Glomerular endothelial cell (primary cell): ENCODE results near the gene CLIC1. TPM values are rescaled to one million over a fixed set of nuclear protein-coding genes. Genes with fewer than 3 reads are reported as not detected.

Source experiments
- DNase-seq: peaks from one replicate; pipeline ENCODE4 v3.0.0-alpha.2; 2011; ENCODE audit warnings: low read depth, low spot score; ENCODE audit errors: extremely low read depth
- total RNA-seq: library from RNA; depleted of rRNA; stranded (reverse); fragments of >200 nt; gene quantifications from 2 replicates; pipeline ENCODE4 v1.2.3, GENCODE V29; 2015

CLIC1 gene
- total RNA-seq: 541 and 655 TPM in 2 replicates

DNA sequence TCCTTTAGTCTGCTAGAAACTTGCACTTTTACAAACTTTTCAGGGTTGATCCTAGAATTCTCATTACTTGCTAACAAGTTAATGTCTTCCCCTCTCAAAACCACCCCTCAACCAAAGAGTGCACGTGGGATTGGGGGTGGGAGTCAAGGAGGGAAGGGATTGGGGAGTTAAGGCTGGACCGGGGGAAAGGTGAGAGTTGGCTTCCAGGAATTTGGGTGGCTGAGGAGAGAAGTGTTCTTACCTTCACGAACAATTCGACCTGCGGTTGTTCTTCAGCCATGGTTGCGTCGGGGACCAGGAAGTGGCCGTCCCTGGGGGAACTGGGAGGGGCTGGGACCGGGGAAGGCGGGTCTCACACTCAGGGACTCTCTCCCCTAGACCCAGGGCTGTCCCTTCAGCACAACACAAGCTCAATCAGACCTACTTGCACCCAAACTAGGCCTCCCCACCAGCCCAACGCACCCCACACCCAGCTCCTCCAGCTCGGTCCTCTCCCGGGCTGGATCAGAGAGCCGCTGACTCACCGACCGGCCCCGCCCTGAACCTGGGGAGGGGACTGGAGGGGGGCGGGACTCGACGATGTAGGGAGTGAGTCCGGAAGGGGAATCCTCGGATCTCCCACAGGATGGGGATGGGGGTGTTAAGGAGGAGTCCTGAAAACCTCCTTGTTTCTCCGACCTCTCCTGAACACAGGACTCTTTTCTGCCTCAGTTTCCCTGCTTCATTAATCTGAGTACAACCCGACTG lies at the start of gene CLIC1:
Gene CLIC1, minus strand, starts transcription at position 510 of the 747 bp plus-strand sequence. Its CDS starts 230 bp downstream, at position 280.
- no peak for DNase-seq

DNA sequence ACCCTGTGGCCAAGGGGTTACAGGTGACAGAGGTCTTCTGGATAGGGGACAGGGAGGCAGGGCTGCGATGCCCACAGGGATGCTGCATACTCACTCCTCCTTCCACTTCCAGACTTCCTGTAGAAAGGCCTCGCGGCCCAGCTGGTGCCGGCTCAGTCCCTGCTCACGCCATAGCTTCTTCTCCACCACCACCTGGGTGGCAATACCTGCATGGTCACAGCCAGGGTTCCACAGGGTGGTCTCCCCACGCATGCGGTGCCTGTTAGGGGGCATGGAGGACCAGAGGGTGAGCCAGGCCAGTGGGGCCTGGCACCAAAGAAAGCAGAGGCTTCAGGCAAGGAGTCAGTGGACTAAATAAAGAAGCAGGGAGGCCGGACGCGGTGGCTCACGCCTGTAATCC lies 49.1 kb upstream of the CLIC1 start:
- no peak for DNase-seq

DNA sequence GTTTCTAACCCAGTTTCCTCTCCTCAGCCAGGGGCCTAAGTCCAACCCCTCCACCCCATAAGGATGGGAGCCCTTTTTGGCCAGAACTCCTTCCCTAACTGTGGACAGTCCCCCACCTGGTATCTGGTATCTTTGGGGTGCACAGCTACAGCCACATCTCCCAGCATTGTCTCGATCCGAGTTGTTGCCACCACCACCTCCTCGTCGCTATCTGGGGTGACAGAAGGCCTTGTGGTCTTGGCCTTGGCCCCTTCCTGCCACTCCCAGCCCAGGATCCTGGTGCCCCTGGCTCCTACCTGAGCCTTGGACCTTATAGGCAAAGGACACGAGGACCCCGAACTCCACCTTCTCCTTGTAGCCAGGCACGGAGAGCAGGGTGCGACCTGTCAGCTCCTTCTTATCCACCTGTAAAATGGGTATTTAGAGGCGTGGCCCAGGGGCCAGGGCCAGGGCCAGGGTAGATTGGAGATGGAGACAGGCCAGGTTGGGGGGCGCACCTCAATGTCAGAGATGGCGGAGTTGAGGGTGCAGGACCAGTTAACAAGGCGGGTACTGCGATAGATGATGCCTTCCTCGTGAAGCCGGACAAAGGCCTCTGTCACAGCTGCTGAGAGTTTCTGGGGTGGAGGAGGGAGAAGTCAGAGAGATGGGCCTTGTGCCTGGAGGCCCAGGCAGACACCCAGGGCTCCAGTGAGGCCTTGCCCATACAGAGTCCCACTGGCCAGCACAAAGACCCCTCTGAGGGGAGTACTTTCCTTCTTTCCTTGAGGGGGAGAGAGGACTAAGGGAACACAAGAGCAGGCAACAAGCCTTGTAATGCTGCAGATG lies 48.0 kb upstream of the CLIC1 start:
- no peak for DNase-seq

DNA sequence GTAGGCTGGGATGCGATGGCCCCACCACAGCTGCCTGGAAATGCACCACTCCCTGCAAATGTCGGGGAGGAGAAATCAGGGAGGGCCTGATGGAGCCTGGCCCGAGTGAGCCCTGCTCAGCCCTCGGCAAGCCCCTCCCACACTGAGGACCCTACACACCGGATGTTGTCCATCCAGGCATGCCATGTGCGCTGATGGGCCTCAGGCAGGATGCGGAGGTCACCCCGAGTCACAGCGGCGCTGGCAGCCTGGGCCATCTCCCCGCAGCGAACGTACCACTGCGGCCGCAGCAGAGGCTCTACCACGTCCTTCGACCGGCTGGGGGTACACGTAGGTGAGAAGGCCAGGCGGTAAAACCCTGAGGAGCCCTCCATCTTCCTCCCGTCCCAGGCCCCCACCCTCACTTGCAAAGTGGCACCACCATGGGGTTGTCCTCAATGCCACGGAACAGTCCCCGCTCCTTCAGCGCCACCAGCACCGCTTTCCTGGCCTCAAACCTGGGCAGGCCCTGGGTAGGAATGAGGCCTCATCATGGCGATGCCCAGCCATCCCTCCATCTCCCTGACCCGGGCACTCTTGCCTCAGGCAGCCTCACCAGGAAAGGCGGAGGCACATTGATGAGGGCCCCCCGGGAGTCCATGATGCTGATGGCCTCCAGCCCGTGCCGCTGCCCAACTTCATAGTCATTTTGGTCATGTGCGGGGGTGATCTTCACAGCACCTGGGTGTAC lies 46.0 kb upstream of the CLIC1 start:
- DNase-seq: no peak

DNA sequence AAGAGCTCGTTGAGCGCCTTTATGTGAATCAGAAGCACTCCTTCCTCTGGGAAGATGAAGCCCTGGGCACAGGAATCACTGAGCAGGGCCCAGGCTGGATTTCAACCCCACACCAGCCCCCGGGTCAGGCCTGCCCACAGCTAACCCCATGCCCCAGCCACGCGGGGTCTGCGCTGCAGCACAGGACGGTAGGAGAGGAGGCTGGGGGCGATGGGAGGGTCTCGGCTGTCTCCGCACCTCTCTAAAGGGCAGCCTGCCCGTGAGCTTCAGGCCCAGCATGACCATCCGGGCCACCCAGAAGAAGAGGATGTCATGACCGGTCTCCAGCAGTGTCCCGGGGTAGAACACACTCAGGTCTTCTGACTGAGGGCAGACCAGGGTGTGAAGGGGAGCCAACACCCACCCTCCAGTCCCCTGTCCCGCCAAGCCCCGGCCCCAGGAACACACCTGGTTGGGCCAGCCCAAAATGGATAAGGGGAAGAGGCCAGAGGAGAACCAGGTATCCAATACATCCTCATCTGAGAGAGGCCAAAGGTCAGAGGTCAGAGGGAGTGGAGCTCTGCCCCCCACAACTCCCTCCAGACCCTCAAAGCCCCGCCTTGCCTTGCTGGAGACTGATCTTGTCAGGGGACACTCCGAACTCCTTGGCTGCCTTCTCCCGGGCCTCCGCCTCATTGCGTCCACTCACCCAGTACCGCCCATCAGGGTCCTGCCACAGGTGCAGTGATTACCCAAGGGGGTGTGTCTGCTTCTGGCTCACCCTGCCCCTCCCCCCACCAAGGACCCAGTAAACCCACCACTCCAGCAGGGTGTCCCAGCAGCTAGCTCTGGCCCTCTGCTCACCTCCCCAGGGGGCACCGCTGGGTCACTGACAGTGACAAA lies 45.2 kb upstream of the CLIC1 start:
- no peak for DNase-seq

DNA sequence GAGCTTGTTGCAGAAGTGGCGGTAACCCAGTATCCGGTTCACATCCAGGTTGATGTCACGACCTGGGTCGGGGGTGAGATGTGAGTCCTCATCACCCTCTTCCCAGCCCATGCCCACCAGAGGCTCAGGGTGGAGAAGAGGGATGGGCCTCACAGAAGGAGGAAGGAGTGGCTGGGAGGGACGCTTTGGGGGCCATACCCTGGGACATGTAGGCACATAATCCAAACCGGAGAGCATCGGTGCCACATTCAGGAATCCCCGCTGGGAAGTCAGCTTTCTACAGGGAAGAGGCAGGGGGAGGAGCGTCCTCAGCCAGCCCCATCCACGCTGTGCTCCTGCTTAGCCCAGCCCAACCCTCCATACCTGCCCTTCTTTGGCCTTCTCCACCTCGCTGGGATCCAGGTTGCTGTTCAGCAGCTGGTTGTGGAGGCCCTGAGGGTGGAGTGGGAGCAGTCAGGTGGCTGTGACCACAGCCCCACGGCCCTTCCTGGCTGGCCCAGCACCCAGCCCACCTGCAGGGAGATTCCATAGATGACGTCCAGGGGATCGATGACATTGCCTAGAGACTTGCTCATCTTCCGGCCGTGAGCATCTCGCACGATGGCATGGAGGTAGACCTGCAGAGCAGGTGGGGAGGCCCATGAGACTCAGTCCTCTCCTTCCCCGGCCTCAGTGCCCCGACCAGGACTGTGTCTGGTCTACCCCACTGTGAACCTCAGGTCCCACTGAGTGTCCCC lies 44.3 kb upstream of the CLIC1 start:
- no peak for DNase-seq

DNA sequence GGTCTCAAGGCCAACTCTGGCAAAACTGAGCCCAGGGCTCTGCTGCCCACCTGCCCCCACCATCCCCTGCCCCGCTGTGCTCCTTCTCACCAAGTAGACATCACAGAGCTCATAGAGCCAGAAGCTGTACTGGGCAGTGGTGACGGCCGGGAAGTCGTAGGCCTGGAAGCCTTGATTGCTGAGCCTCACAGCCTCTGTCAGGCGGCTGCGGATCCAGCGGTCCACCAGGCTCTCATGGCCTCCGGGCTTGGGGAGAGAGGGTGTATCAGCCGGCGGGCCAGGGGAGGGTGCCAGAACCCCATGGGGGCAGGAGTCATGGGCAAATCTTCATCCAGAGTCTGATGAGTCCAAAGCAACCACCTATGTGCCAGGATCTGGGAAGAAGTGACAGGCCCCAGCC lies 43.6 kb upstream of the CLIC1 start:
- no peak for DNase-seq

DNA sequence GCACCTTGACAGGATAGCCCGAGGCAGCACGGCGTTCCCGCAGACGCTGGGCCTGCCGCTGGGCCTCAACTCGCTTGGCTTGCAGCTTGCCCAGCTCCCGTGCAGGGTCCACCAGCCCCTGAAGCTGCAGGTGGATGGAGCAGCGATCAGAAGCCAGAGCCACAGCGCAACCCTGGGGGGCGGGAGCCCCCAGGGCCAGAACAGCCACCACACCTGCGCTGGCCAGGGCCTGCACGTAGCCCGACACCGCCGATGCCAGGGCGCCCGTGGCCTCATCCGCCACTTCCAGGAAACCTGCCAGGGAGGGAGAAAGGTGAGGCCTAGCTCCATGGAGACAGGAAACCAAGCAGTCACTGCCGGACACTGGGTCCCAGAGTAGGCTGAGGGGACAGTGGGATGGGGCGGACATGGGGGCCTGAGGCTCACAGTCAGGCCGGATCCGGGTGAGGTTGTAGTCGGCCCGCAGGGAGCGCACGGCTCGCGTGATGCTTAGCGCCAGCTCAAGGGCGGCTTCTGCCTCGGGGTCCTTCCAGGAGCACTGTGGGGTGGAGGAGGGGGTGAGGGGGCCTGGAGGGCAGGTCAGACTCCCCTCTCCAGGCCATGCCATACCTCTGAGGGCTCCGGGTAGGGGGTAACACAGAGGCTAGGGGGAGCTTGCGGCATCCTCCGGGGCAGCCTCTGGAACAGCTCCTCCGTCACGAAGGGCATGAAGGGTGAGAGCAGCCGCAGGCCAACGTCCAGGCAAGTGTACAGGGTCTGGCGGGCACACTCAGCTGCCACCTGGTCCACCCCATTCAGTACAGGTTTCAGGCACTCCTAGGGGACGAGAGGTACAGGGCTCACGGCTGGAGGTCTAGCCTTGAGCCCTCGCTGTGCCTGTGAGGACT lies 42.9 kb upstream of the CLIC1 start:
- DNase-seq: no peak

DNA sequence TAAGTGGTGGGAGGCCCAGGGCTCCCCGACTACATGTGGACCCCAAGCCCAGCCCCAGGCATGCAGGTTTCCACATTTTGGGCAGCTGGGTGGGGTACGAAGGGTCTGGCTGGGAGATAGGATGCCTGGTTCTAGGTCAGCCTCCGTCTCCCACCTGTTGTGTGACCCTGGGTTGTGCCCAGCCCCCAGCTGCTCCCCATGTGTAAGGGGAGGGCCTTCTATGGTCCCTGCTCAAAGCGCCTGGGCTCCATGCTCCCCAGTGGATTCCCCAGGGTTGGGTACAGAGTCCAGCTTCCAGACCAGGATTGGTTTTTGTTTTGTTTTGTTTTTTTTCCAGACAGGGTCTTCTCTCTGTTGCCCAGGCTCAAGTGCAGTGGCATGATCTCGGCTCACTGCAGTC lies 41.9 kb upstream of the CLIC1 start:
- no peak for DNase-seq

DNA sequence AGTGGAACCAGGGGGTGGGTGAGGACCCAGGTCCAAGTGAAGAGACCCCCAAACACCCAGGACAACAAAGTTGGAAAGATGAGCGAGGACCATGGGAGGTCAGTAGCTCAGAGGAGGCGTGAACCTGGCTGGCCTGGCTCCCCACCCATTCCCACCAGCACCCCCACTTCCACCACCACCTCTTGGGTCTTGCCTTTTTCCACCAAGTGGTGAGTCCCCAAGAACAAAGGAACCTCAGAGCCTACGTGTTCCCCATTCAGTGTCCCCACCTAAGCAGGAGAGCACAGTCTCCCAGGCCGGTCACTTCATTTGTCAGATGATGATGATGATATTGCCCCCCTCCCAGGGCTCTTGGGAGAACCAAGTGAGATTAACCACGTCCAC lies 41.3 kb upstream of the CLIC1 start:
- no peak for DNase-seq

DNA sequence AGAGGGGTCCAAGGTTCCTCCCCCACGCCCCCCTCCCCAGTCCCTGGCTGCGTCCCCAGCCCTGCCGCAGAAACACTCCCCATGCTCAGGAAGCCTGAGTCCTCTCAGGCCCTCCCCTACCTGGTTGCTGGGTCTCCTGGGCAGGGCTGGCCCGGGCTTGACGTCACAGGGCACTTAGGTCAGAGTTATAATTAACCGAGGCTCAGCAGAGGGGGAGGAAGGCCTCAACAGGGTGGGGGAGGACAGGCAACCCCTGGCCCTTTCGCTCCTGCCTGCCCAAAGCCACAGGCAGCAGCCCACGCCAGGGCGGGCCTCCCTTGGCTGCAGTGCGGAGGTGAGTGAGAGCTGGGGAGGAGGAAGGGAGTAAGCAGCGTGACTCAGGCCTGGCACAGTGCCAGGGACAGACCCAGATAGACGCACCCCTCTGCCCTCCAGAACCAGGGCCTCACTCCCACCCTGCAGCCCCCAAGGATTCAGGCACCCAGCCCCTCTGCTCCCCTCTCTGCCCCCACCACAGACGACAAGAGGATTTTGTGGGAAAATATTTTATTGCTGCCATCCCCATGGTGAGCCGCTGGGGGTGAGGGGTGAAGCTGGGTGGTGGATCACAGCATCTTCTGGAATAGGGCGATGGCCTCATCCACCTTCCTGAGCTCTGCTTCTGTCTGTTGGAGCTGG lies 40.8 kb upstream of the CLIC1 start, which contains the start of gene VWA7:
Gene VWA7, minus strand, starts transcription at position 340 of the 678 bp plus-strand sequence. CDS start 549 bp downstream, outside the sequence.
- DNase-seq: no peak

DNA sequence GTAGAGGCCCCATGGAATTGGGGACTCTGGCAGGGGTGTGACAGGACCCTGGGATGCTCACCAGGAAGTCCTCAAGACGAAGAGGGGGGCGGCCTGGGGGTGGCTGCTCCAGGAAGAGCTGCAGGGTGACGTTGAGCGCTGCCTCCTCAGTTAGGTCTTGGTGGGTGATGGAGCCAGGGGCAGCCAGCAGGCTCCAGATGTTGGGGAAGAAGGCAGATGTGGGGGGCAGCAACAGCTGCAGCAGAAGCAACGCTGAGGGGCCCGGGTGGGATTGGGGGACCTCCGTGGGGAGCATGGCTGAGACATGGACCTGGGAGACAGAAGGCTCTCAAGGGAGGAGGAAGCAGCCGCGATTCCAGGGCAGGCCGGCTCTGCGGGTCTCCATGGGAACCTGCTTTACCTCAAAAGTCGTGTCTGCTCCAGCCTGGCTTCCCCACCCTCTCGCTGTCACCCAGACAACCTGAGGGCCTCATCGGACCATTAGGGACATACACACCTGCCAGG lies 40.2 kb upstream of the CLIC1 start:
- DNase-seq: no peak

DNA sequence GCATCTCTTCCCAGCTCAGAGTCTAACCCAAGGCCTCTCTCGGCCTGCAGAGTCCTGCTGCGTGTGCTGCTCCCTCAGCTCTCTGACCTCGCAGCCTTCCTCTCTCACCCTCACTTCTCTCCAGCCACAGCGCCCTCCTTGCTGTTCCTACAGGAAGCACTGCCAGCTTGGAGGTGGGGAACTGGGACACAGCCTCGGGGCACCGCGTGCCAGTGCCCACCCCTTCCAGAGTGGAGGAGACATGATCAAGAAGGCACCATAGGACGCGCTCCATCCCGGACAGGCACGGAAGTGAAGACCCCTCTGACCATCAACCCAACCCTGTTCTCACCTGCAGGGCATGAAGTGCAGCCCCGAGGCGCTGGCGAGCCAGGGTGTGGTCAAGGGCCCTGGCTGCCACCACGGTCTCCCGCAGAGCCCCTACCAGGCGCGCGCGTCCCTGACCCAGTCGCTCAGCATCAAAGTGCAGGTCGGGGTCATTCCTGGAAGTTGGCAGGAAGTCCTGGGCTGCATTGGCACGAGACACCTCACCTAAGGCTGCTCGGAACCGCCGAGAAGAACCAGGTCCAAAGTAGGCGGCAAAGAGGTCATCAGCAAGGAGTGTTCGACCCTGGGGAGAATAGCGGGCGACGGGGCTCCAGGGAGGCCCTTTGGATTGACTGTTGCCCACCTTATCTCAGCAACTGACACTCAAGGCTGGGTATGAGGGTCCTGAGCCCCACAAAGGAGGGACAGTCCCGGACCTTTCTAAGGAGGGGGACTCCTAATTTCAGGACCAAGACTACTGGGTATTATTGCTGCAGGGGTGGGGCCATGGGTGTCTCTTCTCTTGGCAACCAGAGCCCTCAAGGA lies 39.5 kb upstream of the CLIC1 start:
- no peak for DNase-seq

DNA sequence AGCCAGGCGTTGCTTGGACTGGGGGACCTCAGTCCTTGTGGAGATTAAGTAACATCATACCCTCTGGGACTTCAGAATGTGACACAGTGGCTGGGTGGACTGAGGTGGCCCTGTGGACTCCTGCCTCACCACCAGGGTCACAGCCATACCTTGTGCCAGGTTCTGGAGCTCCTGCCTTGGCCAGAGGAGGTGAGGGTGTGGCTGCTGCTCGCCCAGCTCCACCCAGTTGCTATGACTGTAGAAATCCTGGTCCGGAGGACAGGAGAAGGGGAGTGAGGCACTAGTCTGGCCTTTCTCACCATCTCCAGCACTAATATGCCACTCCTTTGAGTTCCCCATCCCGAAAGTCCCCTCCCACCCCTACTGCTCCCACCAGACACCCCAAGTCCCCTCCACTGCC lies 38.9 kb upstream of the CLIC1 start:
- no peak for DNase-seq

DNA sequence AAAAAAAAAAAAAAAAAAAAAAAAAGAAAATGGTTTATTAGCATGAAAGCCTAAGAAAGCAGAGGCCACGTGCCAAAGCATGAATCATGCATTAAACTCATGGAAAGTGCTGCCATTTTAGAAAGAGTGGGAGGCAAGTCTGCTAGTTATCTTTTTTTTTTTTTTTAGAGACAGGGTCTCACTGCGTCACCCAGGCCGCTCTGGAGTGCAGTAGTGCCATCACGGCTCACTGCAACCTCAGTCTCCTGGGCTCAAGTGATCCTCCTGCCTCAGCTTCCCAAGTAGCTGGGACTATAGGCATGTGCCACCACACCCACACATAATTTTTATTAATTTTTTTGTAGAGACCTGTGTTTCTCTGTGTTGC lies 35.6 kb upstream of the CLIC1 start:
- DNase-seq: no peak

DNA sequence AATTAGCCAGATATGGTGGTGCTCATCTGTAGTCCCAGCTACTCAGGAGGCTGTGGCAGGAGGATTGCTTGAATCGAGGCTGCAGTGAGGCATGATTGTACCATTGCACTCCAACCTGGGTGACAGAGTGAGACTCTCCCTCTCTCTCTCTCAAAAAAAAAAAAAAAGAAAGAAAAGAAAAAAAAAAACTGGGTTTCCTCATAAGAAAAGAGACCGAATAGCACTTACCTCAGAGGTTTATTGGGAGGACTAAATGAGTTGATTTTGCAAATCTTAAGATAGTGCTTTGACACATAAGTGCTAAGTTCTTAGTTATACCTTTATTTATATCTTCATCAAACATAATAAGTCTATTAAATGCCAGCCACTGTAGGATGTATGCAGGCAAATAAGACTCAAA lies 34.5 kb upstream of the CLIC1 start:
- no peak for DNase-seq
